Fibroblast of the conjunctiva (primary cell): Measurements from ENCODE around the gene ACAN.
A peak's percentile ranks its signal among the peaks of the same experiment; 100 is the strongest.

Experiments used
- DNase-seq: peaks from one replicate; pipeline ENCODE4 v3.0.0-alpha.2; 2010; ENCODE audit warnings: low read depth

The ACAN gene

GRCh38 chr15:88878720-88879184 is 75.5 kb downstream of the ACAN start:
- no peak for DNase-seq

DNA sequence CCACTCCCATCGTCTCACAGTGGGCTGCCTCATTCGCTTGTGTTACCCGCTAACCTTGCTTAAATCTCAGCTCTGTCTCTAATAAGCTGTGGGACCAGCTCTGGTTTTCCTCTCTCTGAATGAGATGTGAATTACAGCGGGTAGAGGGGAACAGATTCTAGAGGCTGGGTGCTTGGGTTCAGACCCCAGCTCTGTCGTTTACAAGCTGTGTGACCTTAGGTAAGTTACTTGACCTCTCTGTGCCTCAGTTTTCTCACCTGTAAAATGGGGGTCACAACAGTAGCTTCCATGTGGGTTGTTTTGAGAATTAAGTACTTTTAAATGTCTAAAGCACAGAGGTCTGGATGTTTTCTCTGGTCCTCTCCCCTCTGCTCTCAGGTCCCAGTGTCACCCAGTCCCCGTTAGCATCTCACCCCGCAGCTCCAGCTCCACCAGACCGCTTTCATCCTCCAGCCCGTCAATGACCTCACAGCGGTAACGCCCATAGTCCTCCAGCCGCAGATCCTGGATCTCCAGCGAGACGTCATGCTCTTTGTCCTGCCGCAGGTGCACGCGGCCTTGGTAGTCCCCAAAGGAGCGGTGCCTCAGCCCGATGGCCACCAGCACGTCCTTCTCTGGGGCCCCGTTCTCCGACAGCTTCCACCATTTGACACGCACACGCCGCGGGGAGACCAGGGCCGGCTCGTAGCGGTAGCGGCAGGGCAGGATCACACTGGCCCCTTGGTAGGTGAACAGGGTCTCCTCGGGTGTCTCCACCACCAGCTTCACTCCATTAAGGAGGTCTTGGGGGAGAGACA is 77.9 kb downstream of the ACAN start:
- no peak for DNase-seq

DNA sequence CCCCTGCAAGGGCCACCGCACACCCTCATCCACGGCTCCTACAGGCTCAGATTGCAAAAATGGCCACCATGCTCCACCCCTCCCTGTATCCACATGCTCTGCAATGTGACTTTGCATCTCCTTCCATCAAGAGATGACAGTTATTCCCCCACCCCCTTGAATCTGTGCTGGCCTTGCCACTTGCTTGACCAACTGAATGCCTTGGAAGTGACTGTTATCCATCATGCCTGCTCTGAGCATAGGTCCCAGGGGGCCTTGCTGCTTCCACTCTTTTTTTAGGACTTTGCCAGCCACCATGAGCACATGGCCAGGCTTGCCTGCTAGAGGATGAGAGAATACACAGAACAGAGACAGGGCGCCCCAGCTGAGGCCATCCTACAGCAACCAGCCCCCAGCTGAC is 78.5 kb downstream of the ACAN start:
- DNase-seq, result no peak

DNA sequence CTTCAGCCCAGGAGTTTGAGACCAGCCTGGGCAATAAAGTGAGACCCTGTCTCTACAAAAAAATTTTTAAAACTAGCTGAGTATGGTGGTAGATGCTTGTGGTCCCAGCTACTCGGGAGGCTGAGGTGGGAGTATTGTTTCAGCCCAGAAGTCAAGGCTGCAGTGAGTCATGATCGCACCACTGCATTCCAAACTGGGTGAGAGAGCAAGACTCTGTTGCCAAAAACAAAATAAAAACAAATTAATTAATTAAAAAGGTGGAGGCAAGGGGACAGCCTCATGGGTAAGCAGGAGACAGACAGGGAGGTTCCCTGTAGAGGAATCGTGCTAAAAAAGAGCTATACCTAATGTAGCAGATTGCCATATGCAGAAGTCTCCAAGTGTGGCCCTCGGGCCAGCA is 79.5 kb downstream of the ACAN start:
- DNase-seq, result no peak

- DNase-seq, result no peak
Measured at GRCh38 chr15:88887068-88887580, 83.9 kb downstream of the ACAN start.

DNA sequence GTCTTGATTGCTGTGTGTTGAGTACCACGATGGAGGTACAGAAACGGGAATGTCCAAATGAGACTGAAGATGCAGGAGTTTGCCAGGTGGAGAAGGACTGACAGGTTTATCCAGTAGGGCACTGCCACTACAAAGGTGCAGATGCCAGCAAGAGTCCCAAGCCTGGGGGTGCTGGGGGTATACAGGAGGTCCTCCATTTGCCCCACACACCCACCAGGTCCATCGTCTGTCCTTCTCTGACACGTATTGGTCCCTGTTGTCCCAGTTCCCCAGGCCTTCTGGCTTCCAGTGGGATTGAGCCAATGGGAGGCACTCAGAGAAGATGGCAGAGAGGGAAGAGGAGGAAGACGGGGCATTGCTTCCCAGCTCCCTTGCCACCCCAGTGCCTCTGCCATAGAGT is 85.5 kb downstream of the ACAN start:
- no peak for DNase-seq

GRCh38 chr15:88890495-88890894 is 87.3 kb downstream of the ACAN start:
- no peak for DNase-seq

- no peak for DNase-seq
Measured at GRCh38 chr15:88891540-88892254, 88.5 kb downstream of the ACAN start.

GRCh38 chr15:88894348-88894818 is 91.1 kb downstream of the ACAN start:
- no peak for DNase-seq

GRCh38 chr15:88894819-88895767 is 91.9 kb downstream of the ACAN start, which contains the start of gene HAPLN3:
Gene HAPLN3, minus strand, starts transcription at chr15:88895544. Its CDS starts 8,246 bp downstream, at chr15:88887298.
- DNase-seq, result no peak

GRCh38 chr15:88896333-88897033 is 93.2 kb downstream of the ACAN start:
- no peak for DNase-seq

DNA sequence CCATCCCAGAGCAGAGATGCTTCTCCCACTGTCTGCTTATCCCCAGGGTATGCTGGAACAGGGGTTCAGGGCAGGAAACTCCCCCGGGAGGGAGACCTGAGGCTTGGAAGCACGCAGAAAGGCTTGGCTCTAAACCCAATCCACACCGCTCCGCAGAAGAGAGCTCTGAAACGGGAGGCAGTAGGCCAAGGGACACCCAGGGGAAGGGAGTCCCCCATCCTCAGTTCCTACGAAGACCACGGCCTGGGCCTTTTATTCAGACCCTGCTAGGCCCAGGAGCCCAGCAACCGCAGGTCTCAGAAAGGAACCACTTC is 93.9 kb downstream of the ACAN start:
- no peak for DNase-seq

DNA sequence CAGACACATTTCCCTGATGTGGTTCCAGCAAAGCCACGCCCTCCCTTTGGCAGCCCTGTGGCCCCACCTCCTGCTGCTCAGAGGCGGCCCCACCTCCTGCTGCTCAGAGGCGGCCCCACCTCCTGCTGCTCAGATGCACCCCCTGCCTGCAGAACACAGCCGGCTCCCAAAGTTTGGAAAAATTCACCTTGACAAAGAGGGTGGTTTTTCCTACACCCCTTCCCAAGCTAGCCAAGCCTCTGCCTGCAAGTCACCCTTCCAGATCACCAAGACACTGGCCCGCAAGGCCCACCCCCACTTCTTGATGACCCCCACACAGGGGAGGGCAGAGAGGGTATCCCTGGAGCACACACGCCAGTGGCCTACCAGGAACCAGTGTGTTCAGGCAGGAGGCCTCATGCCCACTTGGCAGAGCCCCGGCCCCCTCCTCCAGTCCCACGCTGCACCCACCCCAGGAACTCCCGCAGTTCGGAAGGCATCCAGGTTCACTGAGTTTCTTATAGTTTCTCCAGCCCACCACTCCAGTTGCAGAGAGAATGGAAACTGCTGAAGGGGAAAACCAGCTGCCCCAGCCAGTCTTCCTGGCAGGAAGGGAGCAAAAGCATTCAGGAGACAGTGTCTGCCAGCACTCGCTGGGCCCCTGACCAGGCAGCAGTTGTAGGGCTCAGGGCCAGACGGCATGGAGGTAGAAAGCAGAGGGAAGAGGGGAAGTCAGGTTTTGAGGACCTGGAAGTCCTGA is 94.4 kb downstream of the ACAN start:
- DNase-seq, result peak; percentile 73

DNA sequence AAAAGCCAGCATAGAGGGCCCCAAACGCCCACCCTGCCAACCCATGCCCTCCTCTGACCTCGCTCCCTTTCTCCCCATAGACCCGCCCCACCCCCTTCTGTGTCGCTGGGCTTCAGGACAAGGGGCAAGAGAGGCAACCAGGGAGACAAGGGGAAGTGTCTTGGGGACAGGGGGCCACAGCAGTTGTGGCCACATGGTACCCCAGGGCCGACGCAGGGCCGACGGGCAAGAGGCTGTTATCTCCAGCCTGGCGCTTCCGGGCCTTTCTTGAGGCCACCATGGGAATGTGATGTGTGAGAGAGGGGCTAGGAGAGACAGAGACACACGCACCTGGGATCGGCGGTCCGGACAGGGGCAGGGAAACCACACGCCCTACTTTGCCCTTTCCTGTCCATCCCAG is 95.5 kb downstream of the ACAN start:
- no peak for DNase-seq

GRCh38 chr15:88899251-88899650 is 96.0 kb downstream of the ACAN start:
- no peak for DNase-seq

DNA sequence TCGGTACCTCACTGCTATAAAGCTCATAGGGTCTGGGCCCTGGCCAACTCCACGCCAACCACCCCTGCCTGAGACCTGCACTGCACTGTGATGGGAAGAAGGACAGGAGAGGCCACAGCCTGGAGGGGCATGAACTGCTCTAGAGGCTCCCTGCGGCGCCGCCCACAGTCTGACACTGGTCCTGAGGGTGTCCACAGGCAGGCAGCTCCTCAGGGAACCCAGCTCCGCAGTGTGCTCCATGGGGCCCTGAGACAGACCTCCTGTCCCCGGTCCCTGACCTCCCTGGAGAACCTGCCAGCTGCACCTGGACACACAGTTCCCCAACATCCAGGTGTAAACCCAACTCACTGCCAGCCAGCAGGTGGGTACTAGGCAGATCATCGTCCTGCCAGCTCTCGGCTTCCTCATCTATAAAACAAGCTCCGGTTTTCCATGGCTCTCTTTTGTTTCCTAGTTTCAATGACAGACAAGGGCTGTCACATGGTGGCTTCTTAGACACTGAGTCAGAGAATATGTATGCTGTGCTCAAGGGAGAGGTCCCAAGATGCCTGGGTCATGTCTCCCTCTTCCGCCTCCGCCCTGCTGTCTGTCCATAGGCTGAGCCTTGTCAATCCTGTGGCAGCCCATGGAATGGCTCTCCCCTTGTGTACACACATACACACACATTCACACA is 97.2 kb downstream of the ACAN start:
- no peak for DNase-seq

GRCh38 chr15:88900982-88901418 is 97.8 kb downstream of the ACAN start:
- no peak for DNase-seq

GRCh38 chr15:88901508-88902220 is 98.4 kb downstream of the ACAN start:
- no peak for DNase-seq

DNA sequence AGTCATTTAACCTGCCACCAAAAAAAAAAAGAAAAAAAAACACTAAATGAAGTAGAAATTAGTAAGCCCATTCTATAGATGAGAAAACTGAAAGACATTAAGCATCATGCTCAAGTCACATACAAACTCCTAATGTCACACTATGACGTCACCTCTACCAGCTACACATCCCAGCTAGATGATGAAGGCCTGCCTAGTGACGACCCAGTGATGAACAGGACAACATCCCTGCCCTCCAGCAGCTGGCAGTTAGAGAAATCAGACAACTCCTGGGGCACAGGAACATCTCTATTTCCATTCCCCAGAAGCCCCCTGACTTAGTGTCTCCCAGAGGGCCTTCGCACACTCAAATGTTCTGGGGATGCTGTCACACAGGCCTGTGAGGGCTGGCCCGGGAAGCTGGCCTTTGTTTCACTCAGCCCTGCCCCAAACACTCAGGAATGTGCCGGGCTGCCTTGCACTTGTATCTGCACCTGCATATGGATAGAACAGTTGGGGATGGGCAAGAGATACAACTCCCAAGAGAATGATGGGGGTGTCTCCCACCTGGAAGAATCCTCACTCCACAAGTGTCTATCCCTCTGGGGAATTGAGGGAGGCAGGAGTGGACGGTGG is 99.1 kb downstream of the ACAN start:
- no peak for DNase-seq
